ENCODE measurements around the gene IKBIP. TPM values are rescaled to one million over a fixed set of nuclear protein-coding genes. Genes with fewer than 3 reads are reported as not detected.
"Not testable (repeated sequence)": the region's sequence is repeated elsewhere in the genome, so short reads cannot be mapped to it uniquely, and the experiment has no call there.

The IKBIP gene
- polyA plus RNA-seq, 2 of the 4 experiments (the other 2 are of a cell fraction), result 58.7 to 67.6 TPM

- ChIA-PET CTCF (interaction anchor here (1.6 to 2.1 kb wide), 2 partner anchors 9 to 12 kb away, joined by 4 to 11 read pairs; no protein-coding TSS in a partner anchor), POLR2A (interaction anchor here (1.5 kb wide), 1 partner anchor 15 kb away, joined by 10 read pairs; the partner anchor contains the start of gene SLC25A3)
- Histone ChIP-seq H3K4me2 (peak overlapping the region; percentile 16; the same call in 1 of the 3 replicates), H3K27ac (no peak overlapping the region), H3K4me1 (peaks cover 21% of the 10 kb centered on the region), H3K4me3 (no peak overlapping the region), H3K9me3 (no peaks in the 10 kb centered on the region)
- DNase-seq (ENCODE audit: low read depth in 1 of 2, low spot score in 1 of 2) (peak in 1 of 2 experiments; percentile 52), FAIRE-seq (no peak), ATAC-seq (peak; percentile 47 to 48; a peak in 4 of 6 replicates)
- TF ChIP-seq KDM1A (IDR thresholded peaks at IDR 0.05; ENCODE audit: low read depth) (no peak), USF2 (IDR thresholded peaks at IDR 0.05) (no peak), ZFP36 (IDR thresholded peaks at IDR 0.05; ENCODE audit: borderline replicate concordance, partially characterized antibody) (no peak), MAFK (IDR thresholded peaks at IDR 0.05; ENCODE audit: partially characterized antibody) (peak; percentile 33)
- 61% methylated on average over 2 of the region's 2 CpGs for WGBS (ENCODE audit: missing lambda C conversion rate)
These were observed 65.8 kb downstream of the IKBIP start for GRCh38 chr12:98578821-98579220.

GRCh38 chr12:98578392-98578791 lies 66.2 kb downstream of the IKBIP start:
- DNase-seq (ENCODE audit: low read depth in 1 of 2, low spot score in 1 of 2), result no peak
- no peak overlapping the region for H3K4me3 ChIP-seq
- WGBS (ENCODE audit: missing lambda C conversion rate), result 43% methylated on average over 1 of the region's 1 CpG
- H3K27ac ChIP-seq, result no peak overlapping the region
- no peaks in the 10 kb centered on the region for H3K9me3 ChIP-seq
- H3K4me1 ChIP-seq, result peaks cover 24% of the 10 kb centered on the region
- ChIA-PET POLR2A (interaction anchor here (1.5 kb wide), 1 partner anchor 15 kb away, joined by 10 read pairs; the partner anchor contains the start of gene SLC25A3), CTCF (interaction anchor here (1.6 to 2.1 kb wide), 2 partner anchors 8 to 12 kb away, joined by 4 to 11 read pairs; no protein-coding TSS in a partner anchor)
- no peak for FAIRE-seq
- peak overlapping the region; percentile 16; the same call in 1 of the 3 replicates for H3K4me2 ChIP-seq
- ATAC-seq, result peak; percentile 35 to 49; a peak in 4 of 6 replicates
- TF ChIP-seq FOSB (CRISPR knock-in tag; IDR thresholded peaks at IDR 0.05) (no peak), POLR2AphosphoS2 (conservative IDR thresholded peaks at IDR 0.05; ENCODE audit: low read length) (no peak), GATA3 (IDR thresholded peaks at IDR 0.05; ENCODE audit: borderline replicate concordance) (no peak), HOXA7 (CRISPR knock-in tag; IDR thresholded peaks at IDR 0.05) (no peak), POLR2A (IDR thresholded peaks at IDR 0.05; ENCODE audit: low read length) (no peak), RARB (CRISPR knock-in tag; IDR thresholded peaks at IDR 0.05) (no peak), SREBF2 (IDR thresholded peaks at IDR 0.05) (no peak), EHF (CRISPR knock-in tag; IDR thresholded peaks at IDR 0.05) (no peak), JUN (IDR thresholded peaks at IDR 0.05) (no peak), EP300 (IDR thresholded peaks at IDR 0.05) (no peak), RFX5 (IDR thresholded peaks at IDR 0.05) (no peak), RCOR1 (IDR thresholded peaks at IDR 0.05; ENCODE audit: low read depth, low read length) (no peak), KDM1A (IDR thresholded peaks at IDR 0.05; ENCODE audit: low read depth) (no peak)

- peaks cover 24% of the 10 kb centered on the region for H3K4me1 ChIP-seq
- H3K4me2 ChIP-seq; H3K9me3 ChIP-seq; ATAC-seq; H3K27ac ChIP-seq; H3K4me3 ChIP-seq; POLR2A ChIA-PET; DNase-seq (ENCODE audit: low read depth in 1 of 2, low spot score in 1 of 2); FAIRE-seq: not testable (repeated sequence)
- CTCF ChIA-PET, result interaction anchor here (0.6 to 3.5 kb wide), 2 partner anchors 11 to 76 kb away, joined by 5 to 29 read pairs; no protein-coding TSS in a partner anchor
- WGBS (ENCODE audit: missing lambda C conversion rate), result 91% methylated on average over 2 of the region's 2 CpGs
These were observed 67.8 kb downstream of the IKBIP start for GRCh38 chr12:98576795-98577194.

- peak overlapping the region; percentile 40 to 49; a peak in 4 of 6 replicates for H3K27ac ChIP-seq
- H3K4me1 ChIP-seq, result peaks cover 24% of the 10 kb centered on the region
- no peak for TF ChIP-seq NPAS2 (CRISPR knock-in tag; IDR thresholded peaks at IDR 0.05; ENCODE audit: borderline replicate concordance)
- no peak for TF ChIP-seq MYC (IDR thresholded peaks at IDR 0.05; ENCODE audit: borderline replicate concordance, low read length)
- no peak for TF ChIP-seq ELK1 (IDR thresholded peaks at IDR 0.05; ENCODE audit: low read depth, low read length)
- TF ChIP-seq ZC3H11A (IDR thresholded peaks at IDR 0.05), result no peak
- TF ChIP-seq SREBF2 (IDR thresholded peaks at IDR 0.05), result no peak
- no peak for TF ChIP-seq RCOR1 (IDR thresholded peaks at IDR 0.05; ENCODE audit: low read depth, low read length)
- TF ChIP-seq PBX3 (IDR thresholded peaks at IDR 0.05), result no peak
- TF ChIP-seq BHLHE40 (IDR thresholded peaks at IDR 0.05; ENCODE audit: low read depth, low read length), result no peak
- TF ChIP-seq POLR2A (IDR thresholded peaks at IDR 0.05; ENCODE audit: low read length), result no peak
- no peak for TF ChIP-seq CHD2 (IDR thresholded peaks at IDR 0.05; ENCODE audit: low read length, partially characterized antibody)
- TF ChIP-seq MAFK (IDR thresholded peaks at IDR 0.05; ENCODE audit: partially characterized antibody), result no peak
- no peak for TF ChIP-seq CBX2 (IDR thresholded peaks at IDR 0.05; ENCODE audit: borderline replicate concordance, low read depth)
- H3K4me2 ChIP-seq, result no peak overlapping the region
- DNase-seq (ENCODE audit: low read depth in 1 of 2, low spot score in 1 of 2), result no peak
- FAIRE-seq, result no peak
- no peak for ATAC-seq
- no peak overlapping the region for H3K4me3 ChIP-seq
- CTCF ChIA-PET, result interaction anchor here (0.8 to 3.5 kb wide), 6 partner anchors 10 to 79 kb away, joined by 3 to 29 read pairs (median 4); no protein-coding TSS in a partner anchor
- H3K9me3 ChIP-seq, result no peaks in the 10 kb centered on the region
- WGBS (ENCODE audit: missing lambda C conversion rate), result 85% methylated on average over 4 of the region's 4 CpGs
- POLR2A ChIA-PET, result interaction anchor here (1.3 kb wide), 1 partner anchor 19 kb away, joined by 8 read pairs; the partner anchor contains the start of gene SLC25A3
These were observed 69.6 kb downstream of the IKBIP start for GRCh38 chr12:98575013-98575412.
